Ovary (tissue), 3 donors: Measurements from ENCODE around the gene FRMD3.

ENCODE experiments used
- EP300 ChIP-seq: sonication (generic); formaldehyde crosslinking; IDR thresholded peaks from one replicate; pipeline ENCODE4 v1.6.1; 2017; ENCODE audit warnings: antibody characterized with exemption
- TF ChIP-seq, protein P1 (sequence below), 3 donors: fragments of 450-650 bp in 2 of 3; fragments of 200-600 bp in 1 of 3; IDR thresholded peaks; one replicate each; pipeline versions ENCODE4 v1.5.1 to v1.8.0; 2016 to 2022; ENCODE audit warnings: antibody characterized with exemption in 3 of 3, mild to moderate bottlenecking in 1 of 3
- donor health status: DM: no; HTN: no; CAD: no.

DNA sequence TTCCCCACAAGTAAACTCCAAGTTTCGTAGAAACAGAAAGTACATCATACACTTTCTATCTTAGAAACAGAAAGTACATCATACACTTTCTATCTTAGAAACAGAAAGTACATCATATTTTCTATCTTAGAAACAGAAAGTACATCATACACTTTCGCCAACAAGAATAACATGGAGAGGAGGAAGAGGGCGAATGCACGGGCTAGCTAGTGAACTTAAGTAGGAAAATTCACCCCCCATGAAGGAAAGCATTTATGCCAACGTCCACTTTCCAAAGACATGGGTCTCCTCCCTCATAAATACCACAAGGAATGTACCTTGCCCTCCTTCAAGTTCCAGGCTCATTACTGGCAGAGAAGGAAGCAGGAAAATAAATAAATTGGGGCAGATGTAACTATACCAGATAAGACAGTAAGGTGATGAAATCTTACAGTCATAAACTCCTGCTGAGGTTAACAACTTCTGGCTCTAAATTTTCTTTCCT lies 64.7 kb downstream of the FRMD3 start:
- TF ChIP-seq, protein P1, sequence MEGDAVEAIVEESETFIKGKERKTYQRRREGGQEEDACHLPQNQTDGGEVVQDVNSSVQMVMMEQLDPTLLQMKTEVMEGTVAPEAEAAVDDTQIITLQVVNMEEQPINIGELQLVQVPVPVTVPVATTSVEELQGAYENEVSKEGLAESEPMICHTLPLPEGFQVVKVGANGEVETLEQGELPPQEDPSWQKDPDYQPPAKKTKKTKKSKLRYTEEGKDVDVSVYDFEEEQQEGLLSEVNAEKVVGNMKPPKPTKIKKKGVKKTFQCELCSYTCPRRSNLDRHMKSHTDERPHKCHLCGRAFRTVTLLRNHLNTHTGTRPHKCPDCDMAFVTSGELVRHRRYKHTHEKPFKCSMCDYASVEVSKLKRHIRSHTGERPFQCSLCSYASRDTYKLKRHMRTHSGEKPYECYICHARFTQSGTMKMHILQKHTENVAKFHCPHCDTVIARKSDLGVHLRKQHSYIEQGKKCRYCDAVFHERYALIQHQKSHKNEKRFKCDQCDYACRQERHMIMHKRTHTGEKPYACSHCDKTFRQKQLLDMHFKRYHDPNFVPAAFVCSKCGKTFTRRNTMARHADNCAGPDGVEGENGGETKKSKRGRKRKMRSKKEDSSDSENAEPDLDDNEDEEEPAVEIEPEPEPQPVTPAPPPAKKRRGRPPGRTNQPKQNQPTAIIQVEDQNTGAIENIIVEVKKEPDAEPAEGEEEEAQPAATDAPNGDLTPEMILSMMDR (IDR thresholded peaks at IDR 0.05) = no peak
- no peak for TF ChIP-seq EP300
